Right ventricle myocardium superior (tissue), 1 donor: ENCODE data around the gene PKP3. TPM values are rescaled to one million over a fixed set of nuclear protein-coding genes. Genes with fewer than 3 reads are reported as not detected.
A peak's percentile ranks its signal among the peaks of the same experiment; 100 is the strongest.
"Not testable (repeated sequence)": the region's sequence is repeated elsewhere in the genome, so short reads cannot be mapped to it uniquely, and the experiment has no call there.

Experiments used
- ATAC-seq: fragments of 200-7000 bp; cut with Tn5 transposase; one replicate; pipeline ENCODE4 v1.9.1; 2020; ENCODE audit warnings: mild to moderate bottlenecking; ENCODE audit not compliant: poor library complexity
- DNase-seq: peaks from one replicate; pipeline ENCODE4 v3.0.0-alpha.2; 2020
- intact Hi-C: fragments of 100-400 bp; cut with DNase I; formaldehyde crosslinking; loops from one replicate; pipeline ENCODE4 v1.11.2; 2022
- total RNA-seq: library from RNA; stranded (reverse); fragmentation: NEBNext Ultra II Directional; extraction: Animal tissue kit (Norgen Biotek cat#: 25700); gene quantifications from one replicate; pipeline ENCODE4 v1.2.1, GENCODE V29; 2021
- donor health status: DM: no; HTN: yes; CAD: no; lungs with severe emphysema.

The PKP3 gene
- total RNA-seq, 1 donor from 2014 or later = 0.86 TPM

DNA sequence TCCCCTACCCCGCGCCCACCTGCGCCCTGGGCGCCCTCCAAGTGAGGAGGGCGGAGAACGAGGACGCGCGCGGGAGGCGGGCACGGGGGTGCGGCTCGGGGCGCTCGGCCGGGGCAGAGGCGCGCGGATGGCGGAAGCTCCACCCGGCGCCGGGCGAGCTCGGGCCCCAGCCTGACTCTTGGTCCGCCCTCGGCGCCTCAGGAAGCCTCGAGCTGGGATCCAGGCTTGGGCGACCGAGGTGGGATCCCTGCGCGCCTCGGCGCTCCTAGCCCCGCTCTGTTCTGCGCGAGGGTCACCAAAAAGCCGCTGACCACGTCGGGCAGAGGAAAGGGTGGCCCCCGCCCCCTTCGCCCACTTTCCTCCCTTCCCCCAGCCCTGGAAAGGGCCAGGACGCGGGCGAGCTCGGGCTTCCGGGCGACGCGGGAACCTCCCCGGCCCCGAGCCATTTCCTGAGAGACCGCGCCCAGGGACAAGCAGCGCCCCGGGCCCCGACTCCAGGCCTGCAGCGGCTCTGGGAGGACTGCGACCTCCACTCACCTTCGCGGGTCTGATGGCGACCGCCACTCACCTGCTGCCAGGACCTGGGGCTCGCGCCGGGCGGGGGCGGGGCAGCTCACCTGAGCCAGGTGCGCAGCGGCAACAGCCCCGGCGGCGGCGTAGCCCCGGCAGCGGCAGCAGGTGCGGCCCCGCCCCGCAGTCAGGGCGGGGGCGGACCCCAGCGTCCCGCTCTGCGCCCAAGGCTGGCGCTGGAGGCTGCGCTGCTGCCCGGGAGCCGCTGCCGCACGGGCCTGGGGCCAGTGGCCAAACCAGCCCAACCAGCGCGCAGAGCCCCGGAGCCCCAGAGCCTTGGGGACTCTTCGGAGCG is 23.0 kb downstream of the PKP3 start:
- intact Hi-C loops = no loop called here
- ATAC-seq = peak; percentile 72
- peak; percentile 70 for DNase-seq

DNA sequence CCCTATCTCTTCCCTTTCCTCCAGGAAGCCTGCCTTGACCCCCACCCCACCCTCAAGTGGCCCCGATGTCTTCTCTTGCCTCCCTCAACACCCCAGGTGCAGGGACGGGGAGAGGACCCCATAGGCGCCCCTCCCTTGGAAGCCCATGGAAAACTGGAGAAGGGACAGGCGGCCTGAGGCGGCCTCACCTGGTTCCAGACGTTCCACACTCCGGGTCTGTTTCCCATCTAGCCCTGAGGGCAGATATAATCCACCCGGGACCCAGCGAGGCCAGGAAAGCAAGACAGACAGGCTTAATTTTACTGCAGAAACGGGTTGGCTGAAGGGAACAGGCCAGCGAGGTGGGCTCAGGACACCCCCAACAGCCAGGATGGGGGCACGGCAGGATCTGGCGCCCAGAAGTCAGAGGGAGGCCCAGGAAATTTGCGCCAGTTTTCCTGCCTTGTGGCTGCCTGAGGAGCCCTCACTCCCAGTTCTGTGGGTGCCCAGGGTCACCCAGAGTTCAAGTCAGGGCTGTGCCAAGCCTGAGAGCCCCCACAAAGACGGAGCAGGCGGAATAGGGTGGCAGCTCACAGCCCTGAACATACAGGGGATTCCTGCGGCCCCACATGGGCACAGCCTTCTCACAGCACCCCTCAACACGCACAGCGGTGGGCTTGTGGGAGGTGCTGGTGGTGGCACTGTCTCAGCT is 23.8 kb downstream of the PKP3 start:
- ATAC-seq (no peak), DNase-seq (peak; percentile 26)
- intact Hi-C loops = no loop called here

DNA sequence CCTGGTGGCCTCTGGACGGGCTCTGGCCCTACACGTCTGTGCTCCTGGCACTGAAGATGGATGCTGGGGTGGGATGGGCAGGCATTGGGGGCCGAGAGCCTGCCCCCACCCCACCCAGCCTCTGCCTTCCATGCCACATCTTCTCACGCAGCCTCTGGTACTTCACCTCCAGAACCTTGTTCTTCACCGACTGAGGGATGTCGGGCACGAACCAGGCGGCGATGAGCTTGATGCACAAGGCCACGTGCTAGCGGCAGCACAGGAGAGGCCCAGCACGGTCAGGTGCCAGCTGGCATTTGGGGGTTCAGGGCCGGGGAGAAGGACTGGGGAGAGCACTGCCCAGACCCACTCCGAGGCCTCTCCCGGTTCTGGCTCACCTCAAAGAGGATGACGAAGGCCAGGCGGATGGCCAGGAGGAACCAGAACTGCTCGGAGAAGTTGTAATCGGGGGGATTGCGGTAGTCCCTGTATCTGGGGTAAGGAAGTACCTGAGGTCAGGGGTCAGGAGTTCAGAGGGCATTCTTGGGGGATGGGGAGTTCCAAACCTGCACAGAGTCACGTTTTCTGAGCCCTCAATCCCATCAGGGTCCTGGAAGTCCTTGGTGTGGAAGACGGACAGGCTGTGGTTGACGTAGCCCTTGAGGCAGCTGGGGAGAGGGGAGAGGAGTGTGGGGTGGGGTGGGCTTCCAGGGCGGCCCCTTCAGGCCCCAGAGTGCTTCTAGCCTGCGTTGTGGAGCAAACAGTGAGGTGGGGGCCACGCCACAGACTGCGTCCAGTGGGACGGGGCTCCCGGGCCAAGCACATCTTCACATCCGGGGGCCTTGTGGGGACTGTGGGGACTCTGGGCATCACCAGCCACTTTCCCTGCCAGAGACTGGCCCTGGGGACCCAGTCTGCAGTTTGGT is 24.6 kb downstream of the PKP3 start:
- no peak for ATAC-seq
- peak; percentile 42 for DNase-seq
- intact Hi-C loops = no loop called here

DNA sequence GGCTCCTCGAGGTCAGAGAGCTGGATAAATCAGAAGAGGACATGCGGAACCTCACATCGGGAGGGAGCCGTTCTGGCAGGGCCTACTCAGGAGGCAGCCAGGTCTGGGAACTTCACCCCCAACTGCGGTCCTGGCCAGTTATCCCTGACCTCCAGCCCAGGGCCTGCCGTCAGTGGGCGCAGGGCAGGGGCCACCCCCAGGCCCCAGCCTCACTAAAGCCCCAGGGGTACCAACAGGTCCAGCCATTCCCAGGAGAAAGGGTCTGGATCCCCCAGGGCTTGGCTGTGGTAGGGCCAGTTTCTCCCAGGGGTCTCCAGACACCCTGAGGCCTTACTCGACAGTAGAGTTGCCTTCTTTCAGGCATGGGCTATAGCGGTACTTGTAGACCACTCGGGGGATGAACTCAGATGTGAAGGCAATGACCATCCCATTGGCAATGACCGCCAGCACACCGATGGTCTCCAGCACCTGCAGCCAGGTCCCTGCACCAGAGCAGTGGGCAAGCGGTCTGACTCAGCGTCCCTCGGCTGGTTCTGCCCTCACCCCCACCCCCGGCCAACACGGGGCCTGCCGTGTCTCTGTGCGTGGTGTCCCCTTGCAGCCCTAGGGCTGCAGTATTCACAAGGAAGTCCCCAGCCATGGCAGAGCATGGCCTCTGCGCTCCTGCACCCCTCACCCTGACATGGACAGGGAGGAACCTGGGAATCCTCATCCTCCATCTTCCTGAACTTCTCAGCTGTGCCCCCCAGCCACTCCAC is 25.4 kb downstream of the PKP3 start:
- intact Hi-C loops = no loop called here
- no peak for ATAC-seq
- peak; percentile 13 for DNase-seq

DNA sequence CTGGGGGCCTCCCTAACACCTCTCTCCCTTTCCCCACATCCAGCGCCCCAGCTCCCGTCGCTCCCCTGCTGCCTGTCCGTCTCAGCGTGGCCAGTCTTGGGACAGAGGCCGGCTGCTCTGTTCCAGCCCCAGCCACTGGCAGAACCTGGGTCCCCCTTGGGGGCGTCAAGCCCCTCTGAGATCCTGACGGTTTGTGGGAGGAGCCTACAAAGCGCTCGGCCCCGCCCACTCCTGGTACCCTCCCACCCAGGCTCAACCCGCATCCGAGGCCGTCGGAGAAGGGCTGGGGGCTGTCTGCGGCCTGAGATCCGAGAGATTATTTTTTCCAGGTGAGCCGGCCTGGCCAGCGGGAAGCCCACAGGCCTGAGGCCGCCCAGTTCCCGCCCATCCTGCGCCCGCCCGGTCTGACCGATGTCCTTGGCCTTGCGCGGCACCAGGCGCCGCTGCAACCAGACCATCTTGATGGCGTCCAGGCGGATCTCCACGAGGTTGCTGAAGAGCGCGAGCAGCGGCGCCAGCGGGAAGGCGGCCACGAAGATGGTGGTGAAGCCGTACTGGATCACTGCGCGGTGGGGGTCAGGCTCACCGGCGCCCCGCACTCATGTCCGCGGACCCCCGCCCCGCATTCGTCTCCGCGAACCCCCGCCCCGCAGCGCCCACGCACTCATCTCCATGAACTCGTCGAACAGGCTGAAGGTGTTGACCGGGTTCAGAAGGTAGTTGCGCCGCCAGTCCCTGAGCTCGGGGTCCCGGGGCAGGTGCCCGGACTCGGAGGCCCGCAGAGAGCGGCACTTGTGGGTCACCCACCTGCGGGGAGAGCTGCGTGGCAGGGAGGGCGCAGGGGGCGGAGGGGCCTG is 26.3 kb downstream of the PKP3 start:
- DNase-seq = peak; percentile 41
- intact Hi-C loops = no loop called here
- ATAC-seq = no peak

DNA sequence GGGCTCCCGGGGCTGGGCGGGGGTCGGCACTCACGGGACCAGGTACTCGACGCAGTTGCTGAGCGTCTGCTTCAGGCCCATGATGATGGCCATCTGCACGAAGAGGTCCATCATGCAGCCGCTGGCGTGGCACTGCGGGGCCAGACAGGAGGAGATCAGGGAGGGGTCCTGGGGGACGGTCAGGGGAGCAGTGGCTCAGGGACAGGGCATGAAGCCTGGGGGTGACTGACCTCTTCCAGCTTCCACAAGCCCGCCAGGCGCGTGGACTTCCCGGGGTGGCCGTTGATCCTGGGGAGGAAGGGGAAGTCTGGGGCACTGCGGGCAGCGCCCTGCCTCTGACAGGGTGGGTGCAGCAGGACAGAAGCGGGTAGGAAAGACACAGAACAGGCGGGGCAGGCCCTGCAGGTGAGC is 26.9 kb downstream of the PKP3 start:
- no peak for ATAC-seq
- no peak for DNase-seq
- intact Hi-C loops = no loop called here

DNA sequence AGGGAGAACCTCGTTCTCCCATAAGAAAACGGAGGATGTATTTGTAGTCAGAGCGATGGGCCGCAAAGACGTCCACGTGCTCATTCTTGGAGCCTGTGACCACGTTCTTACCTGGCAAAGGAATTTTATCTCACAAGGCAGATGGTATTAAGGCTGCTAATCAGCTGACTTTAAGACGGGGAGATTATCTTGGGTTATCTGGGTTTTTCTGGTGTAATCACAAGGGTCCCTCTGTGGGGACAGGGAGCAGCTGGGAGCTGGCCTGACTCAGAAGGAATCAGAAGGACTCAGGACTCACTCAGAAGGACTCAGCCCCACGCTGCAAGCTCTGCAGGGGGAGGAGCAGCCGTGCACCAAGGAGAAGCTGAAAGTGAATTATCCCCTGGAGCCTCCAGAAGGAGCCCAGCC is 28.2 kb downstream of the PKP3 start:
- DNase-seq (peak; percentile 18), ATAC-seq (no peak)
- intact Hi-C loops = no loop called here

DNA sequence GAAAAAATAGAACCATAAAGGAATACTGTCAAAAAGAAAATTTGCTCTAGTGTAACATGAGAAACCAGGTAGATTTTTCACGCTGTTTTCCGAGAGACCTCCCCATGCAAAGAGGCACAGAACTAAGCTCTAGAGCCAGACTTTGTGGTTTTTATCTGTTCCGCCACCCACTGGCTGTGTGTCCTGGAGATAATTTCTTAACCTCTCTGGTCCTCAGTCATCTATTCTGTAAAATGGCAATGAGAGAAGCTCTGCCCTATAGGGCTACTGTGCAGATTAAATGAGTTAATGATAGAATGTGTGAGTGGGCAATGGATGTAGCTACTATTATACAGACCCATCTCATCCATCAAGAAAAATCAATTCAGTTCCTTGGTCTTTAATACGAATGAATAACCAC is 30.2 kb downstream of the PKP3 start:
- ATAC-seq (no peak), DNase-seq (no peak)
- intact Hi-C loops = no loop called here

DNA sequence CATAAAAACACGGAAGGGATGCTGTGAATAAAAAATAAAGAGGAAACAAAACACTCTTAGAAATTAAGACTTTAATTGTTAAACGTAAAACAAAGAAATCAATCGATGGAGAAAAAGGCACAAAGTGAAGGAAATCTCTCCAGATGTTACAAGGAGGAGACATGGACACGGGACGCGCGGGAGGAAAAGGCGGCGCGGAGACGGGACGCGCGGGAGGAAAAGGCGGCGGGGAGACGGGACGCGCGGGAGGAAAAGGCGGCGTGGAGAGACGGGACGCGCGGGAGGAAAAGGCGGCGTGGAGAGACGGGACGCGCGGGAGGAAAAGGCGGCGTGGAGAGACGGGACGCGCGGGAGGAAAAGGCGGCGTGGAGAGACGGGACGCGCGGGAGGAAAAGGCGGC is 30.8 kb downstream of the PKP3 start:
- DNase-seq, intact Hi-C loops, ATAC-seq: not testable (repeated sequence)

DNA sequence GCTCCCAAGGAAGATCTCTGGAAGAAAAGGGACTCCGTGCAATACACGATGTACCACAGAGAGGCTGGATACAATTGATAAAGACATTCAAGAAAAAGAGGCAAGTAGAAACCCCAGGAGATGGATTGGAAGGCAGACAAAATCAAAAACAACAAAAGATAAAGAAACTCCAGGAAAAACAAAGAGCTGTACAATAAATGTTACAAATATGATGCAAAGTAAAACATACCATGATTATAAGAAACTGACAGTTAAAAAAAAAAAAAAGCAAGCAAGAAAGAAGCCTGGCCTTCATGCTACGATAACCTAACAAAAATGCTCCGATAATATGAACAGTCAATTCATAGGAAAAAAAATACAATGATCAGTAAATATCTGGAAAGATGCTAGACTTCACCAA is 31.3 kb downstream of the PKP3 start:
- DNase-seq (no peak), ATAC-seq (no peak)
- intact Hi-C loops = no loop called here

DNA sequence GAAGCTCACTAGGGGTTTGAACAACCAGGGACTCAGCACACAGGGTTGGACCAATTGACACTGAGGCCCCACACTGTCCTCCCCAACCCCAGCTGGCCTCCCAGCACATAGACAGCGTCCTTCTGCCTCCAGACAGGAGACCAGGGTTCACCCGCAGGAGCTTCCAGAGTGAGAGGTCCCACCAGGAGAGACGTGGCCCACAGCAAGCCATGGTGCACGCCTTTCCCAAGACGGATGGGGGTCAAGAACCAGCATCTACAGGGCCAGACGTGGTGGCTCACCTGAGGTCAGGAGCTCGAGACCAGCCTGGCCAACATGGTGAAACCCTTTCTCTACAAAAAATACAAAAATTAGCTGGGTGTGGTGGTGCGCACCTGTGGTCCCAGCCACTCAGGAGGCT is 32.8 kb downstream of the PKP3 start:
- intact Hi-C loops = no loop called here
- ATAC-seq = no peak
- DNase-seq = peak; percentile 13

DNA sequence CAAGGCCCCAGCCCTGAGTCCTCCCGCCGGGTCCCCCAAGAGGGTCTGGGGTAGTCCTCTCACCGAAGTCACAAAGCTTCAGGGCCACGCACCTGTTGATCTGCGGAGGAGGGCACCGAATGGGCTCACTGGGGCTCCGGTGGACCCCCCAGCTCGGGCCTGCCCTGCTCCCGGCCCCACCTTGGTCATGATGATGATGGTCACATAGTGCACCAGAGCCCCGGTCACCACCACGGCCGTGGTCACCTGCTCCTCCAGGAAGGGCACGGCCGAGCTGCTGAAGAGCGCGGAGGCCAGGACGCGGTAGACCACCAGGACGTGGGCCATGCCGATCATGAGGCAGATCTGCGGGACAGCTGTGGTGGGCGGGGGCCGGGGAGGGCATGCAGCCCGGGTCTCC is 34.3 kb downstream of the PKP3 start:
- DNase-seq = peak; percentile 27
- intact Hi-C loops = no loop called here
- ATAC-seq = no peak

DNA sequence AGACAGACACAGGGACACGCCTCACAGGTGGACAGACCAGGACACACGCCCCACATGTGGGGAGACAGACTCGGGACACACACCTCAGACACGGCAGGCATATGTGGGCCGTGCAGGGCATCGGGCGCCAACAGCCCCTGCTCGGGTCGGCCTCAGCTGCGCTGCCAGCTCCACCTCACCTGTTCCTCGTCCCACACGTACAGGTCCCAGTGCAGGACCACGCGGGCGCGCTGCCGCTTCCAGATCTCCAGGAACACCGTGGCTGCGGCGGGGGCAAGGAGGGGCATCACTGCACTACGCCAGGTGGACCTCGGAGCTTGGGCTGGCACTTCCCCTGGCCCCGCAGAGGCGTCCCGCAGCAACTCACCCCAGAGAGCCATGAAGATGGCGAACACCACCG is 35.4 kb downstream of the PKP3 start:
- ATAC-seq (no peak), DNase-seq (peak; percentile 43)
- intact Hi-C loops = no loop called here

DNA sequence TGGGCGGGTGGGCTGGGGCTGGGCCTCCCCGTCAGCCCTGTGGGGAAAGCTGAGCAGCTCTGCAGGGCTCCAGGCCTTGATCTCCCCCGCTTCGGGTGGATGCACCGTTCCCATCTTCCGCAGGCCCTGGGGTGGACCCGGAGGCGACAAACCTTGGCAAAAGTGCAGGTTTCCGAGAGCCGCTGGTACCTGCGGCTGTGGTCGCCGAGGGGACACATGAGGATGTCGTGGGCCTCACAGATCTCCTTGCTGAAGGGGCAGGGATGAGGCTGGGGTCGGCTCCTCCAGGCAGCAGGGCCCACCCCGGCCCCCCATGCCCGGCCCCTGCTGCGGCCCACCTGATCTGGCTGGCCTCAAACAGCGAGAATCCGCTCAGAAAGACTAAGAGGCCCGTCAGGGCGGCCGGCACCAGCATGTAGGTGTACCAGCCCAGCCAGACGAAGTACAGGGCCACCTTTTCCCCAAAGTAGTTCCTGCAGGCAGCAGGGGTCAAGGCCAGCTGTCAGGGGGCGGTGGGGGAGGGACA is 36.0 kb downstream of the PKP3 start:
- ATAC-seq (no peak), DNase-seq (peak; percentile 17)
- intact Hi-C loops = no loop called here

DNA sequence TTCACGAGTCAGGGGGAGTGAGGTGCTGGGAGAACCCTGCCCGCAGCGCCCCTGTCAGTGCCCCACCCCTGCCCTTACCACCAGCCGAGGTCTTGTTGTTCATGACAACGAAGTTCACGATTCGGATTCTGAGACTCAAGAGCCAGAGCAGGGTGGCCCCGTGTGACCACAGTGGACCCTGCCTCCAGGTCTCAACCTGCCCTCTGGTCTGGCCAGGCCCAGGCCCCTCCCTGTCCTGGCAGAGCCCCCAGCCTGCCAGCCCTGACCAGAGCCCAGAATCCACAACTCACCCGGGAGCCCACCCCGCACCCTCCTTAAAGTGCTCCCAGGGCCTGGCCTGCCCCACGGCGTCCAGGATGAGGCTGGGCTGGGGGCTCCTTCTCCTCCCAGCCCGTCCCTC is 37.9 kb downstream of the PKP3 start:
- ATAC-seq = no peak
- DNase-seq = no peak
- intact Hi-C loops = no loop called here

DNA sequence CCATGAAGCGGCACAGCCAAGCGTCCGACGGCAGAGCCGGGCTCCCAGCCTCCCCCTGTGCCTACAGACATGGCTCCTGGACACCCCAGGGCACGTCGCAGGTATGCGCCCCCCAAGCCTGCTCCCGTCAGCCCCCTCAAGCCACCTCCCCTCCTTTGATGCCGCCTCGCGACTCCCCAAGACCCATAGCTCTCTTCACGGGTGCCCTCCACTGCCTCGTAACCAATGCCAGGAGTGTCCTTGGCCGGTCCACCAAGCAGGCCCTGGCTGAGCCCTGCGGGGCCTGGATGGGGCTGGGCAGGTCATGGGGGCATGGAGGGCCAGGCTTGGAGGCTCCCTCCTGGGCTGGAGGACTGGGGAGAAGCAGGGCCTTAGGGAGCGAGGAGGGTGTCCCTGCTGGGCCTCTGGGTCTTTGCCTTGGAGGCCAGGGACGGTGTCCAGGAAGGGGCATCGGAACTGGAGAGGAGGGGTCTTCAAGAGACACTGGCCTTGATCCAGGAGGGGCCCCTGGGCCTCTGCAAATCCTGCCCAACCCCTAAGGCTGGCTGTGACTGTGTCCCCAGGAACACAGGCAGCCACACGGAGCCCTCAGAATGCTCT is 38.6 kb downstream of the PKP3 start:
- intact Hi-C loops = no loop called here
- DNase-seq (peak; percentile 18), ATAC-seq (no peak)

DNA sequence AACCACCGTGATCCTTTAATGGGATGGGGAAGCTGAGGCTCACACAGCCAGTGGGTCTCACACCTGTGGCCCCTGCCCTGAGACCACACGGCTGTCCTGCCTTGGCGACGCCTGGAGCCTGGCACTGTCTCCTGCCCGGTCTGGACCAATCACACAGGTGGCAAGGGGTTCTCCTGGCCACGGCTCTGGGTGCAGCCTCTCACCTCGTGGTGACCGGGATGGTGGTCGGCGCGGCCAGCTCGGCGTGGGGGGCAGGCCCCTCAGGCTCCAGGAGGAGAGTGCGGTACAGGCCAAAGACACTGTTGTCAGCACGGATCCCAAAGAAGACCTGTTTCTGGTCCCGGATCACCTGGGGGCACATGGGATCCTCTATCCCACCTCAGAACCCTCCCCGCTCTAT is 39.1 kb downstream of the PKP3 start:
- no peak for ATAC-seq
- peak; percentile 30 for DNase-seq
- intact Hi-C loops = no loop called here
